ENCODE measurements around the gene PEX11G.

The PEX11G gene

GRCh38 chr19:7492558-7492957 lies 3.7 kb upstream of the PEX11G start:
- DNase-seq, result no peak

DNA sequence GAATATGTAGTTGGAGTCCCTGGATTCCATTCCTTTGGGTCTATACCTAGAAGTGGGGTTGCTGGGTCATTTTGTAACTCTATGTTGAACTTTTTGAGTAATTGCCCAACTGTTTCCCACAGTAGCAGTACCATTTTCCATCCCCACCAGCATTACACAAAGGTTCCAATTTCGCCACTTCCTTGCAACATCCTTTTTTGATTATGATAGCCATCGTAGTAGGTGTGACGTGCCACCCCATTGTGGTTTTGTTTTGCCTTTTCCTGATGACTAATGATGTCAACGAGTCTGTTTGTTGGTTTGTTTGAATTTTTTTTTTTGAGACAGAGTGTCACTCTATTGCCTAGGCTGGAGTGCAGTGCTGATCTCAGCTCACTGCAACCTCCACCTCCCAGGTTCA lies 3.3 kb upstream of the PEX11G start:
- DNase-seq, result no peak

DNA sequence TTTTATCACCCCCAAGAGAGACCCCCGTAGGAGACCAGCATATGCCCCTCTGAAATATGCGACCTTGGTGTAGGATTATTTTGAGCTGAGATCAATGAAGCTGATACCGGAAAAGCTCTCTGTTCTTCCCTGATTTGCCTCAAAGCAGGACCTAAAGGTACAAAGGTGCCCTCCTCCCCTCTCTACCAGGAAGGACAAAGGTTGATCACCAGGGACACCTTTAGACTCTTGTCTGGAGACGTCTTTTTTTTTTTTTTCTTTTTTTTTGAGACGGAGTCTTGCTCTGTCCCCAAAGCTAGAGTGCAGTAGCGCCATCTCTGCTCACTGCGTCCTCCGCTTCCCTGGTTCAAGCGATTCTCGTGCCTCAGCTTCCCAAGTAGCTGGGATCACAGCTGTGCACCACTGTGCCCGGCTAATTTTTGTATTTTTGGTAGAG lies 792 bp upstream of the PEX11G start:
- no peak for DNase-seq

DNA sequence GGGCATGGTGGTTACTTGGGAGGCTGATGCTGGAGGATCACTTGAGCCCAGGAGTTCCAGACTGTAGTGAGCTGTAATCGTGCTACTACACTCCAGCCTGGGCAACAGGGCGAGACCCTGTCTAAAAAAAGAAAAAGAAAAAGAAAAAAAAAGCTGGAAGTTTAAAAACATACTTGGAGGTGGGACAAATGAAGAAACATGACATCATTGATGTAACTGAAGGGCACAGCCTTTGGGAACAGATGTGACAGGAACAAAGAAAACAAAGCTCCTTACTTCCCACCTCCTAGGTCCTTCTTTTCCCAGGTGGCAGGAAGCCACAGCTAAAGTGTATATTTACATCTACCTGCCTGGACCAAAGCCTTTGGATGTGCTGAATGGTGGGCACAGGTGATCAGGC lies 1.9 kb downstream of the PEX11G start:
- no peak for DNase-seq

DNA sequence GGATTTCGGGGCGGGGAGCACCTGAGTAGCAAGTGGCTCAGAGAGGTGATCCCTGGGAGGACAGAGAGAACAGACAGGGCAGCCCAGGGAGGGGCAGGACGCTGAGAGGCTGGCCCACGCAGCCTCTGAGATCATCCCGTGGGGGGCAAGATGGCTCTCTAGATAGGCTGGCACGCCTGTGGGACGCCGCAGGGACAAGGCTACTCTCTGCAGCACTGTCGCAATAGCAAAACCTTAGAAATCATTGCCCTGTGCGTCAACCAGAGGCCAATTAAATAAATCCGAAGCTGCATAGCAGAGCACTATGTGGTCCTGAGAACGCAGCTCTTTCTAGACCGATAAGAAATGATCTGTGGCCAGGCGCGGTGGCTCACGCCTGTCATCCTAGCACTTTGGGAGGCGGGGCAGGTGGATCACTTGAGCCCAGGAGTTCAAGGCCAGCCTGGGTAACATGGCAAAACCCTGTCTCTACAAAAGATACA lies 5.1 kb downstream of the PEX11G start:
- DNase-seq, result no peak

DNA sequence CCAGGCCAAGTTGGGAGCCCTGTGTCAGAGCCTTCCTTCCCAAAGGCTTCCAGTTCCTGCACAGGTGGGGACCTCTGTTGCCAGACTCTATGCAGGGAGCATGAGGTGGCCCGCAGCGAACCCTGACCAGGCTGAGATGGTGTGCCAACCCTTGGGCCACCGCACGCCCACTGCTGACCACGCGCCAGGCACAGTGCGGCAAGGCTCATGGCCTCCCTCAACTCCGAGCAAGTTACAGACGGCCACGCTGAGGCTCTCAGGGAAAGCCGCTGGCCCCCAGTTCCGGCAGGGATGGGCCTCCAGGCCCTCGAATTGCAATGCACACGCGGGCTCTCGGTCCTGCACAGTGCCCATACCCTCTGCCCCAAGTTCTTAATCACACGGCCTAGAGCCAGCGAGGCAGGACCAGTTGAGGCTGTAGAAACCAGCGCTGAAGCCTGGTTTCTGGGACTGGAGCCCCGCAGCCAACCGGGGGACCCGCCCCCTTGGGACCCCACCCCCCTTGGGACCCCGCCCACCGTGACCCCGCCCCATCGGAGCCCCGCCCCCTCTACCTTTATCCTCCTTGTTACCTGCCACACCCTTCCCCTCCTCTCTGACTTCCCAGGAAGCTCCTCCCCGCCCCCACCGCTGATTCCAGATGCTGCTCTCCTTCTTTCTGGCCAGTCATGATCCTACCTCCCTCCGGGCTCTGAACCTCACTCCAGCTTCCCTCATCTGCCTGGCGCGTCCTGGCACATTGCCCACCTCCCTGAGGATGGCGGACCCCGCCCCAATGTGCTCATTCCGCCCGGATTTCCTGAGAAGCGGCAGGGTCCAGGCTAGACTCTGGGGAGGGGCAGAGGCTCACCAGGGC lies 6.0 kb downstream of the PEX11G start:
- no peak for DNase-seq

DNA sequence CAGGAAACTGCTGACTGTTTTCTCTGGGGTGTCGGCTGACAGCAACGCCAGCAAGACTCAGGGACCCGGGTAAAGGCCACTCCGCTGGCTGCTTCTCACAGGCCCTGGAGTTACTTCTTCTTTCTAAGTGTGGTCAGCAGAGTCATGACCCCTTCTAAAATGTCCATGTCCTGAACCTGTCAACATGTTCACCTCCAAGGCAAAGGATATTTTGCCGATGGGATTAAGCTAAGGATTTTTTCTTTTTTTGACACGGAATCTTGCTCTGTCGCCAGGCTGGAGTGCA lies 7.9 kb downstream of the PEX11G start:
- DNase-seq, result no peak

DNA sequence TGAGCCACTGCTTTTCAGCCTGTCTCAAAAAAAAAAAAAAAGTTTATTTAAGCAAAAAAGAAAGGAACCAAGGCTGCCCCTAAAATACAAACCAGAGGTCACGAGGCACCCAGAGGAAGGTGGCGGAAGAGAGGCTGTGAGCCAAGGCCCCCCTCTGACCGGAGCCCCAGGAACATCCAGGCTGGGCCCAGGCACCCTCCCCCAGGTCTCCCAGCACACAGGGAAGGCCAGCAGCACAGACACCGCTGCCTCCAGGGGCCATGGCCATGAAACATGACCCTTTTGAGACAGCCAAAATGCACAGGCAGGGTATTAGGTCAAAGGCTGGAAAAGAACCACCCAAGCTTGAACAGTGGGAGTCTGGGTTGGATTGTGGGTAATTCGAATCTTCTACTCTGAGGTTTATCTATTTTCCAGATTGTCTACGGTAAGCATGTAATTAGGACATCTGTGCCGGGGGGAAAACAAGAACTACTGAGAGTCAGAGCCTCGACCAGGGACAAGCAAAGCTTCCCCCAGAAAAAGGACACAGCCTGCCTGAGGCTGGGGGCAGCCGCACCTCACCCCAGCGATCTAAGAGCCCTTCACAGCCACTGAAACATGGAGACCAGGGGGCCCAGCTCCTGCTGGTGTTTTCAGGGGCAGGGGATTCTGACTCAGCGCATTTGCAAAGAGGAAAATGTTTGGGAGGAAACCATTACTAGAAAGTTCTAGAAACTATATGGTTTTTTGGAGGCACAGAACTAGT lies 8.4 kb downstream of the PEX11G start:
- no peak for DNase-seq

GRCh38 chr19:7478843-7479227 lies 10.0 kb downstream of the PEX11G start:
- no peak for DNase-seq

DNA sequence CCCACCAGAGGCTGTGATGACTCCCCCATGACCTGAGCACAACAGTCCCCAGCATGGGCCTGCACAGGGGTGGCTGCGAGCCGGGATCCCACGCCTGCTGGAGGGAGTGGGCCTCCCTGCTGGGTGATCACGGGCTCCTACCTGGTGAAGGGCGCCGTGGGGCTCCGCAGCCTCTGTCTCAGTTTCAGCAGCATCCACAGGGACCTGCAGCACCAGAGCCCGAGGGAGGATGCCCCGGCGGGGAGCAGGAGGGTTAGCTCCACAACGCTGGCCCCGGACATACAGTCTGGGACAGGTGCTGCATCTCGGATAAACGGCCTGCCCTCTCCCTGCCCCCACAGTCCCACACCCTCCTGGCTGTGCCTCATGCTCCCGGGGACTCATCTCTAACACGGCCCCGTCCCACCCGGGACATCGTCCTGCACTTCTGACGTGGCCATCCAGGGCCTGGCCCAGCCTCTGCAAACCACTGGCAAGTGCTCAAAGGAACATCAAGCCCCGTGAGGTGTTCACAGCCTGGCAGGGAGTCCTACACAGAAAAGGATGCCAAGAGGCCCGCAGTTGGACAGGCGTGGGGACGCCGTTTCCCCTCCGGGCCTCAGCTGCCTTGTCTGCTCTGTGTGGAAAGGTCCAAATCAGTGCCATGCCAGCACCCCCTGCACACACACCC lies 10.5 kb downstream of the PEX11G start:
- no peak for DNase-seq

- no peak for DNase-seq
These were observed 11.1 kb downstream of the PEX11G start for GRCh38 chr19:7477758-7478157.

- no peak for DNase-seq
These were observed 11.9 kb downstream of the PEX11G start for GRCh38 chr19:7476777-7477494.

DNA sequence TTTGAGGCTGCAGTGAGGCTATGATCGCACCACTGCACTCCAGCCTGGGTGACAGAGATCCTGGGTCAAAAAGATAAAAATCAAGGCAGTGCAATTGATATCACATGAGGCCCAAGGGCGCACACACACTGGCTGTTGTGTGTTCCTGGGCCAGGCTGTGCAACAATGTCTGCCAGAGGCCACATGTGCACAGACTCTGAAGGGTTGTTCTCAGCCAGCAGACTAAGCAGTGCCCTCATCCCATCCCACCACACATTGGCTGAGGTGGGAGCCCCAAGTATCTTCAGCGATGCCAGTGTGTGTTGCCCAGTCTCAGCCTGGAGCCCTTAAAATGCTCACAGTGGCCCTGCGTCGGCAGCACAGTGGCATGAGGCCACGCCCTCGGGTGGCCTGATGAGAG lies 12.6 kb downstream of the PEX11G start:
- DNase-seq, result no peak

GRCh38 chr19:7475665-7476064 lies 13.2 kb downstream of the PEX11G start:
- no peak for DNase-seq

- no peak for DNase-seq
These were observed 16.9 kb downstream of the PEX11G start for GRCh38 chr19:7471696-7472615.

GRCh38 chr19:7470540-7471305 lies 18.1 kb downstream of the PEX11G start:
- no peak for DNase-seq

DNA sequence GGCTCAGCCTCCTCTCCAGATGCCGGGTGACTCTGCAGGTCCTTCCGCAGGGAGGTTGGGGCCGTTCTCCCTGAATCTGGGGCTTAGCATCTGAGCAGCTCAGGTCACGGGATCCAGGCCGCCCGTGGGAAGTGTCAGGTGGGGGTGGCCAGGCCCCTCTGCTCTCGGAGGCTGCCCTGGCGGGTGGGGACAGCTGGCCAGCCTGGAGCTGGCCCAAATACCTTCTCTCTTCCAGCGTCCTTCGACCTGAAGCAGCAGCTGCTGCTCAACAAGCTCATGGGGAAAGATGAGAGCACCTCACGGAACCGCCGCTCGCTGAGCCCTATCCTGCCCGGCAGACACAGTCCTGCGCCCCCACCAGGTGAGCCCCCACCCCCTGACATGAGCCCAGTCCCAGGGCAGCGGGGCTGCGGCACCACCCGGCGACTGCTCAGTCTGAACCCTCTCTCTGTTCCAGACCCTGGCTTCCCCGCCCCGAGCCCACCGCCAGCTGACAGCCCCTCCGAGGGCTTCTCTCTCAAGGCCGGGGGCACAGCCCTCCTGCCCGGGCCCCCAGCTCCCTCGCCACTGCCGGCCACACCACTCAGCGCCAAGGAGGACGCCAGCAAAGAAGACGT lies 19.1 kb downstream of the PEX11G start:
- DNase-seq, result no peak

- no peak for DNase-seq
These were observed 20.0 kb downstream of the PEX11G start for GRCh38 chr19:7468840-7469239.

GRCh38 chr19:7467009-7467989 lies 21.5 kb downstream of the PEX11G start:
- no peak for DNase-seq

DNA sequence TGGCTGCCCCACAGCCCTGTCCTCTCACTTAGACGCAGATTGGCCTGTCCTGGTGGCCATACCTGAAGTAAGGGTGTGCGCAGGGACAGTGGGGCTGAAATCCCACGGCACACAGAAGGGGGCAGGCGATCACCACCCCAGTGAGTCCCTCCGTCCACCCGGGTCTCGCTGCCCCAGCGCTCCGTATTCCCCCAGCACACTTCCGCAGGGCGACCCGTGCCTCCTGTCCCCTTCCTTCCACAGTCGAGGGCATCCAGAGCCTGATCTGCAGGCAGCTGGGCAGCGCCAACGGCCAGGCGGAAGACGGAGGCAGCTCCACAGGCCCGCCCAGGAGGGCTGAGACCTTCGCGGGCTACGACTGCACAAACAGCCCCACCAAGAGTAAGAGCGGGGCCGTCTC lies 25.3 kb downstream of the PEX11G start:
- DNase-seq, result no peak

Measured in DMS79 (cell line).